H1 (cell line): ENCODE results near the gene MCC. TPM values are rescaled to one million over a fixed set of nuclear protein-coding genes. Genes with fewer than 3 reads are reported as not detected.

Experiments
- CTCF ChIA-PET: fragments of 300-600 bp; sonication (Branson Sonifier 250); formaldehyde crosslinking; loops from one replicate; lab custom pipeline; 2021; ENCODE audit not compliant: partially characterized antibody; lab: Charles Lee
- POLR2A ChIA-PET: fragments of 300-600 bp; sonication (Branson Sonifier 250); formaldehyde crosslinking; loops from one replicate; lab custom pipeline; 2021; ENCODE audit warnings: inconsistent platforms; ENCODE audit not compliant: partially characterized antibody; lab: Charles Lee
- DNase-seq, 2 experiments: peaks; one replicate each; pipeline versions ENCODE4 v3.0.0 to v3.0.0-alpha.2; 2010 to 2022; ENCODE audit warnings: low spot score in 2 of 2, low read depth in 1 of 2, mixed read lengths in 1 of 2
- FAIRE-seq: peaks from 2 replicates; lab custom pipeline; 2011; peaks lifted over from hg19 to GRCh38; lab: Jason Lieb, UNC
- H2AFZ ChIP-seq: 2 replicates; pipeline ENCODE4 v1.8.1; 2012; ENCODE audit warnings: low read length, inconsistent platforms
- H2AK5ac ChIP-seq: 2 replicates; pipeline ENCODE4 v1.6.1; 2013; ENCODE audit warnings: low read depth, low read length
- H2BK120ac ChIP-seq: replicated peaks from 2 replicates; pipeline ENCODE3; 2013; ENCODE audit warnings: low read depth, low read length, inconsistent platforms
- H2BK12ac ChIP-seq: 2 replicates; pipeline ENCODE4 v1.6.1; 2013; ENCODE audit warnings: low read depth, low read length
- H2BK15ac ChIP-seq: 2 replicates; pipeline ENCODE4 v1.6.1; 2013; ENCODE audit warnings: low read length
- H2BK20ac ChIP-seq: 2 replicates; pipeline ENCODE4 v1.6.1; 2013; ENCODE audit warnings: low read length
- H2BK5ac ChIP-seq: 2 replicates; pipeline ENCODE4 v1.6.1; 2013; ENCODE audit warnings: low read depth, low read length
- H3K14ac ChIP-seq: 2 replicates; pipeline ENCODE4 v1.6.1; 2013; ENCODE audit warnings: inconsistent platforms; ENCODE audit not compliant: insufficient read length
- H3K18ac ChIP-seq: 2 replicates; pipeline ENCODE4 v1.6.1; 2013; ENCODE audit warnings: low read length; ENCODE audit errors: extremely low read depth
- H3K23ac ChIP-seq: 2 replicates; pipeline ENCODE4 v1.6.1; 2013; ENCODE audit warnings: inconsistent platforms; ENCODE audit not compliant: insufficient read length
- H3K23me2 ChIP-seq: 2 replicates; pipeline ENCODE4 v1.6.1; 2013; ENCODE audit warnings: low read depth, low read length
- H3K27ac ChIP-seq: 2 replicates; pipeline ENCODE4 v1.6.1; 2011; ENCODE audit warnings: low read depth, low read length, inconsistent platforms
- H3K27me3 ChIP-seq, 4 experiments: replicated peaks in 1 of 4; 1 replicate in 1 of 4; 2 replicates in 3 of 4; pipeline versions ENCODE4 v1.6.1 to v1.8.1; 2011 to 2013; ENCODE audit warnings: low read length in 3 of 4, mild to moderate bottlenecking in 3 of 4, inconsistent platforms in 2 of 4, mixed read lengths in 2 of 4, moderate library complexity in 1 of 4; ENCODE audit not compliant: control insufficient read depth in 3 of 4, insufficient read depth in 3 of 4; ENCODE audit errors: extremely low read depth in 1 of 4
- H3K36me3 ChIP-seq, 4 experiments: 2 replicates each; pipeline versions ENCODE4 v1.6.1 to v1.8.1; 2011 to 2013; ENCODE audit warnings: mild to moderate bottlenecking in 4 of 4, low read length in 3 of 4, moderate library complexity in 2 of 4, control low read depth in 1 of 4, inconsistent platforms in 1 of 4; ENCODE audit not compliant: insufficient read depth in 4 of 4, control insufficient read depth in 2 of 4
- H3K4ac ChIP-seq: replicated peaks from 2 replicates; pipeline ENCODE3; 2013; ENCODE audit warnings: low read length, low read depth, mixed read lengths, inconsistent platforms; ENCODE audit not compliant: insufficient read length
- H3K4me1 ChIP-seq, 4 experiments: replicated peaks in 1 of 4; 1 replicate in 1 of 4; 2 replicates in 3 of 4; pipeline versions ENCODE4 v1.6.1 to v1.8.1; 2011 to 2013; ENCODE audit warnings: low read length in 3 of 4, inconsistent platforms in 2 of 4, mixed read lengths in 1 of 4; ENCODE audit not compliant: insufficient read depth in 4 of 4, control insufficient read depth in 3 of 4
- H3K4me2 ChIP-seq, 2 experiments: 2 replicates each; pipeline versions ENCODE4 v1.6.1 to v1.8.1; 2011 to 2013; ENCODE audit warnings: low read depth in 2 of 2, low read length in 2 of 2, control low read depth in 1 of 2, inconsistent platforms in 1 of 2, mild to moderate bottlenecking in 1 of 2; ENCODE audit not compliant: insufficient read depth in 1 of 2
- H3K4me3 ChIP-seq, 4 experiments: fragments of 200-600, 300-600 bp in 1 of 4; sonication (generic), shearing (Covaris generic), sonication (Bioruptor Twin) in 1 of 4; 2 replicates each; pipeline versions ENCODE4 v1.5.1 to v1.8.1; 2011 to 2016; ENCODE audit warnings: low read length in 4 of 4, low read depth in 3 of 4, control low read depth in 2 of 4, inconsistent platforms in 2 of 4, mild to moderate bottlenecking in 2 of 4, mixed read lengths in 1 of 4, moderate library complexity in 1 of 4; ENCODE audit not compliant: insufficient read depth in 2 of 4; ENCODE audit errors: extremely low read depth in 1 of 4
- H3K56ac ChIP-seq: replicated peaks from 2 replicates; pipeline ENCODE3; 2013; ENCODE audit warnings: low read depth, mild to moderate bottlenecking, mixed read lengths, low read length, inconsistent platforms; ENCODE audit not compliant: insufficient read length
- H3K79me1 ChIP-seq: 2 replicates; pipeline ENCODE4 v1.6.1; 2013; ENCODE audit warnings: low read depth, low read length, control low read depth
- H3K79me2 ChIP-seq, 2 experiments: 2 replicates each; pipeline versions ENCODE4 v1.6.1 to v1.8.1; 2012 to 2013; ENCODE audit warnings: low read length in 2 of 2, mild to moderate bottlenecking in 2 of 2, inconsistent platforms in 1 of 2; ENCODE audit not compliant: insufficient read depth in 2 of 2, control insufficient read depth in 1 of 2
- H3K9ac ChIP-seq, 4 experiments: replicated peaks in 1 of 4; 1 replicate in 1 of 4; 2 replicates in 3 of 4; pipeline versions ENCODE4 v1.6.1 to v1.8.1; 2011 to 2013; ENCODE audit warnings: low read depth in 3 of 4, low read length in 3 of 4, control low read depth in 2 of 4, mild to moderate bottlenecking in 2 of 4, moderate library complexity in 2 of 4, inconsistent platforms in 1 of 4; ENCODE audit errors: extremely low read depth in 1 of 4
- H3K9me3 ChIP-seq, 2 experiments: 2 replicates each; pipeline versions ENCODE4 v1.6.1 to v1.8.1; 2012 to 2013; ENCODE audit warnings: mild to moderate bottlenecking in 2 of 2, moderate library complexity in 2 of 2, control low read depth in 1 of 2, inconsistent platforms in 1 of 2, low read depth in 1 of 2, low read length in 1 of 2, mixed read lengths in 1 of 2; ENCODE audit not compliant: insufficient read depth in 2 of 2
- H4K20me1 ChIP-seq, 2 experiments: replicated peaks in 1 of 2; 2 replicates each; pipeline versions ENCODE3 to v1.8.1; 2011 to 2013; ENCODE audit warnings: inconsistent platforms in 2 of 2, low read length in 2 of 2, mild to moderate bottlenecking in 1 of 2; ENCODE audit not compliant: insufficient read depth in 2 of 2, control insufficient read depth in 1 of 2
- H4K5ac ChIP-seq: 2 replicates; pipeline ENCODE4 v1.6.1; 2013; ENCODE audit warnings: low read length, low read depth, mixed read lengths, inconsistent platforms; ENCODE audit not compliant: insufficient read length
- H4K8ac ChIP-seq: 2 replicates; pipeline ENCODE4 v1.8.0; 2013; ENCODE audit warnings: mild to moderate bottlenecking, moderate library complexity, low read length, inconsistent platforms; ENCODE audit not compliant: insufficient read depth; ENCODE audit errors: extremely low read depth
- H4K91ac ChIP-seq: replicated peaks from 2 replicates; pipeline ENCODE3; 2013; ENCODE audit warnings: low read length, mixed read lengths, inconsistent platforms; ENCODE audit not compliant: insufficient read length
- ASH2L ChIP-seq: fragments of 200-600, 300-600 bp; sonication (generic); IDR thresholded peaks from one replicate; pipeline ENCODE4 v1.7.1; 2017; ENCODE audit warnings: low read length
- CREB1 ChIP-seq: IDR thresholded peaks from 2 replicates; pipeline ENCODE4 v1.6.1; 2012; ENCODE audit warnings: inconsistent platforms
- EP300 ChIP-seq, 2 experiments: IDR thresholded peaks; 1 replicate in 1 of 2; 2 replicates in 1 of 2; pipeline ENCODE4 v1.6.1; 2011 to 2012; ENCODE audit warnings: low read depth in 2 of 2, low read length in 2 of 2, mild to moderate bottlenecking in 2 of 2, borderline replicate concordance in 1 of 2, inconsistent platforms in 1 of 2, moderate library complexity in 1 of 2
- EZH2 ChIP-seq: fragments of 200-600 bp; sonication (generic); IDR thresholded peaks from 2 replicates; pipeline ENCODE4 v1.7.1; 2012; ENCODE audit warnings: low read depth, mild to moderate bottlenecking, moderate library complexity, low read length, inconsistent platforms; ENCODE audit not compliant: severe bottlenecking
- HDAC6 ChIP-seq: IDR thresholded peaks from one replicate; pipeline ENCODE4 v1.7.1; 2012; ENCODE audit warnings: low read depth, mild to moderate bottlenecking, inconsistent platforms, low read length, moderate library complexity
- KDM1A ChIP-seq: fragments of 200-600, 300-600 bp; sonication (generic); IDR thresholded peaks from 2 replicates; pipeline ENCODE4 v1.7.1; 2016; ENCODE audit warnings: mild to moderate bottlenecking, low read length, borderline replicate concordance
- NRF1 ChIP-seq: IDR thresholded peaks from 2 replicates; pipeline ENCODE4 v1.6.1; 2011; ENCODE audit warnings: mild to moderate bottlenecking, low read depth, low read length, improper control_type of control experiment
- SAP30 ChIP-seq: fragments of 300-600 bp; sonication (generic); IDR thresholded peaks from 2 replicates; pipeline ENCODE4 v1.7.1; 2012; ENCODE audit warnings: low read length, moderate library complexity, mild to moderate bottlenecking, inconsistent platforms; ENCODE audit not compliant: insufficient read depth, insufficient replicate concordance
- SIN3A ChIP-seq, 2 experiments: IDR thresholded peaks in 1 of 2; conservative IDR thresholded peaks in 1 of 2; 2 replicates each; pipeline ENCODE4 v1.6.1; 2011 to 2012; ENCODE audit warnings: low read length in 2 of 2, improper control_type of control experiment in 1 of 2, low read depth in 1 of 2, mild to moderate bottlenecking in 1 of 2
- SP2 ChIP-seq: IDR thresholded peaks from 2 replicates; pipeline ENCODE4 v1.6.1; 2012; ENCODE audit warnings: mild to moderate bottlenecking, low read length, inconsistent platforms
- TAF1 ChIP-seq: IDR thresholded peaks from 2 replicates; pipeline ENCODE4 v1.6.1; 2011; ENCODE audit warnings: mild to moderate bottlenecking, low read depth, low read length
- TAF7 ChIP-seq: optimal IDR thresholded peaks from 2 replicates; pipeline ENCODE3; 2011; ENCODE audit warnings: low read depth, mild to moderate bottlenecking, inconsistent platforms, low read length, moderate library complexity, borderline replicate concordance
- YY1 ChIP-seq: IDR thresholded peaks from 2 replicates; pipeline ENCODE4 v1.6.1; 2011; ENCODE audit warnings: low read depth, mild to moderate bottlenecking, low read length
- WGBS, 2 experiments: shearing (Covaris generic) in 1 of 2; methylation state at CpG; one replicate each; pipeline versions ENCODE4 v1.1.6 to v1.1.7; 2013 to 2015; ENCODE audit warnings: low lambda C conversion rate in 2 of 2, mixed read lengths in 2 of 2, inconsistent platforms in 1 of 2, low coverage in 1 of 2, missing lambda C conversion rate in 1 of 2; ENCODE audit not compliant: insufficient replicate concordance in 2 of 2, insufficient coverage in 1 of 2, insufficient read length in 1 of 2; ENCODE audit errors: extremely low coverage in 1 of 2, missing lambda C conversion rate in 1 of 2; 5-methylcytosine and 5-hydroxymethylcytosine counted together
- polyA plus RNA-seq, 7 experiments: library from polyadenylated mRNA; depleted of rRNA in 3 of 7; stranded (reverse) in 5 of 7; unstranded in 2 of 7; fragments of >200 nt in 5 of 7; fragments of 200-250 nt in 2 of 7; gene quantifications; 1 replicate in 5 of 7; 2 replicates in 1 of 7; 4 replicates in 1 of 7; pipeline versions ENCODE4 v1.2.1 to v1.2.3, GENCODE V29; 2011 to 2013; ENCODE audit warnings: missing spikeins in 2 of 7, mixed read lengths in 2 of 7
- total RNA-seq: library from RNA; stranded (reverse); fragmentation: NEBNext Ultra II Directional; extraction: Animal tissue kit (Norgen Biotek cat#: 25700); gene quantifications from 2 replicates; pipeline ENCODE4 v1.2.1, GENCODE V29; 2021

Gene MCC
- total and polyA plus RNA-seq, 2 of the 8 experiments (the other 6 are each of a cell fraction or from before 2014, with no cell fraction given), result 2.6 to 18.3 TPM

GRCh38 chr5:113195251-113195650 is 293.0 kb downstream of the MCC start:
- Histone ChIP-seq H3K56ac (no peak overlapping the region), H3K79me2 (peaks cover 0 to 14% of the 10 kb centered on the region in 2 experiments; a peak in 2 of 4 replicates), H3K4me1 (peaks cover 0 to 7% (median 2%) of the 10 kb centered on the region in 4 experiments; a peak in 2 of 7 replicates), H3K18ac (no peak overlapping the region), H3K27ac (no peak overlapping the region), H2BK15ac (no peak overlapping the region), H3K9me3 (peaks cover 3% of the 10 kb centered on the region in 2 experiments; a peak in 1 of 4 replicates), H3K4ac (no peak overlapping the region), H4K8ac (no peak overlapping the region), H2AK5ac (no peak overlapping the region), H3K14ac (no peak overlapping the region), H4K20me1 (peaks cover 0 to 1% of the 10 kb centered on the region in 2 experiments), H2BK120ac (no peak overlapping the region), H4K5ac (no peak overlapping the region), H2BK5ac (no peak overlapping the region), H3K23me2 (no peaks in the 10 kb centered on the region), H4K91ac (no peak overlapping the region), H3K9ac (no peak overlapping the region; a peak in 1 of 7 replicates), H3K4me3 (no peak overlapping the region)
- CTCF ChIA-PET, result no interaction called here
- WGBS, 2 experiments, result 93% methylated on average over 3 of the region's 3 CpGs; no CpG with 5 or more reads in 1 of the 2 experiments
- POLR2A ChIA-PET, result no interaction called here
- DNase-seq, result no peak
- TF ChIP-seq KDM1A (no peak), YY1 (no peak), TAF7 (no peak), SP2 (no peak), EP300 (IDR thresholded peaks at IDR 0.05; ENCODE audit: borderline replicate concordance in 1 of 2, low read depth in 2 of 2, low read length in 2 of 2) (no peak), TAF1 (no peak), EZH2 (no peak), SAP30 (no peak), SIN3A (conservative IDR thresholded peaks at IDR 0.05 in 1 of 2, IDR thresholded peaks at IDR 0.05 in 1 of 2; ENCODE audit: low read depth in 1 of 2, low read length in 2 of 2) (no peak), ASH2L (no peak), NRF1 (no peak), CREB1 (no peak), HDAC6 (no peak)
- TF ChIP-seq, all 59 proteins: peak for 0
- Histone ChIP-seq H2AFZ (no peak overlapping the region), H3K23ac (no peak overlapping the region), H3K36me3 (no peaks in the 10 kb centered on the region), H2BK20ac (no peak overlapping the region), H2BK12ac (no peak overlapping the region), H3K27me3 (no peaks in the 10 kb centered on the region), H3K79me1 (0 out of 2 replicates have a peak, but pooled peaks cover 2% of the 10 kb centered on the region), H3K4me2 (no peak overlapping the region)
- no peak for FAIRE-seq
